Tibial artery (tissue), 4 donors: ENCODE measurements around the gene EXD2.

Source experiments
- DNase-seq, 2 donors: peaks; one replicate each; pipeline ENCODE4 v3.0.0-alpha.2; 2019
- H3K27ac ChIP-seq, 2 donors: fragments of 200-600 bp; sonication (generic) in 1 of 2; 1 replicate in 1 of 2; 2 replicates in 1 of 2; pipeline ENCODE4 v1.5.1; 2018 to 2019; ENCODE audit warnings: mild to moderate bottlenecking in 1 of 2
- H3K27me3 ChIP-seq, 2 donors: fragments of 200-600 bp; sonication (generic) in 1 of 2; one replicate each; pipeline versions ENCODE4 v1.5.1 to v1.6.0; 2016 to 2019
- H3K36me3 ChIP-seq, 3 donors: fragments of 200-600 bp; sonication (generic) in 2 of 3; one replicate each; pipeline ENCODE4 v1.5.1; 2016 to 2019; ENCODE audit warnings: mild to moderate bottlenecking in 2 of 3
- H3K4me1 ChIP-seq, 4 donors: fragments of 200-600 bp; sonication (generic) in 2 of 4; 1 replicate in 3 of 4; 2 replicates in 1 of 4; pipeline ENCODE4 v1.5.1; 2016 to 2019
- H3K4me3 ChIP-seq, 2 donors: fragments of 200-600 bp; sonication (generic) in 1 of 2; 1 replicate in 1 of 2; 2 replicates in 1 of 2; pipeline ENCODE4 v1.5.1; 2018 to 2019; ENCODE audit warnings: mild to moderate bottlenecking in 2 of 2
- H3K9me3 ChIP-seq, 3 donors: fragments of 200-600 bp; sonication (generic) in 1 of 3; one replicate each; pipeline ENCODE4 v1.5.1; 2016 to 2019
- intact Hi-C: fragments of 100-400 bp; cut with DNase I; formaldehyde crosslinking; loops from one replicate; pipeline ENCODE4 v1.15.0; 2023; ENCODE audit warnings: low total_unique reads
- TF ChIP-seq, protein P1 (sequence below), 2 experiments: fragments of 200-600 bp in 1 of 2; fragments of 450-650 bp in 1 of 2; IDR thresholded peaks; one replicate each; pipeline ENCODE4 v1.5.1; 2017 to 2019; ENCODE audit warnings: antibody characterized with exemption in 2 of 2, mild to moderate bottlenecking in 1 of 2, moderate library complexity in 1 of 2

The EXD2 gene

DNA sequence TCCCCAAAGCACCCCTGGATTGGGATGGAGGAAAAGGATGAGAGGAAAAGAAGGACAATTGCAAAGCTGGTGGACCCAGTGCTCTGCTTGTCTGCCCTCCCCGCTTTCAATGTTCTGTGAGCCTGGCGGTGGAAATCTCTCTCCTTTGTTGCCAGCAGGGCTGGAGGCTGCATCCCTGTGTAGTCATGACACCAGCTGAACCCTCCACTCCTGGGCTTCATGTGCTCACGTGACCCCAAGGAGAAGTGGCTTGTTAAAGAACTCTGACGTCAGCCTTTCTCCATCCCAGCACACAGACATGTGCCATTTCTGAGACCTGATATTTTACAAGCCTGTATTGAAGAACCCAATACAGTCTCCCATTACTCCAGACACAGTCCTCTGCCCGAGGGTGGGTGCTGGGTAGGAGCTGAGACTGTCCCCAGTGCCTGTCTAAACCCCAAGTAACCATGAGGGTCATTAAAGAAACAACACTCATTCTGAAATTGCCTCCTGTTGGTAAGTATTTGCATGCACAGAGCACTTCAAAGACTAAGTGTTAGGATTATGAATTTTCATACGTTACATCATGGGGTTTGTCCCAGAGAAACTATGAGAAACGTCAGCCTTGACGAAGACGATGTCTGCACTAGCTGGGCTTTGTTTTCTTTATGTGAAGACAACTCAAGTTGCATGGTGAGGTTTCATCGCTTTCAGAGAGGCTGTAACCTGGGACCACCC, 90.3 kb downstream of the EXD2 start:
- peak in 1 of 2 donors; percentile 52 for DNase-seq
- Histone ChIP-seq H3K36me3 (no peaks in the 10 kb centered on the region), H3K9me3 (no peaks in the 10 kb centered on the region), H3K4me3 (no peak overlapping the region), H3K4me1 (no peaks in the 10 kb centered on the region), H3K27ac (no peak overlapping the region), H3K27me3 (no peaks in the 10 kb centered on the region)
- TF ChIP-seq, protein P1, sequence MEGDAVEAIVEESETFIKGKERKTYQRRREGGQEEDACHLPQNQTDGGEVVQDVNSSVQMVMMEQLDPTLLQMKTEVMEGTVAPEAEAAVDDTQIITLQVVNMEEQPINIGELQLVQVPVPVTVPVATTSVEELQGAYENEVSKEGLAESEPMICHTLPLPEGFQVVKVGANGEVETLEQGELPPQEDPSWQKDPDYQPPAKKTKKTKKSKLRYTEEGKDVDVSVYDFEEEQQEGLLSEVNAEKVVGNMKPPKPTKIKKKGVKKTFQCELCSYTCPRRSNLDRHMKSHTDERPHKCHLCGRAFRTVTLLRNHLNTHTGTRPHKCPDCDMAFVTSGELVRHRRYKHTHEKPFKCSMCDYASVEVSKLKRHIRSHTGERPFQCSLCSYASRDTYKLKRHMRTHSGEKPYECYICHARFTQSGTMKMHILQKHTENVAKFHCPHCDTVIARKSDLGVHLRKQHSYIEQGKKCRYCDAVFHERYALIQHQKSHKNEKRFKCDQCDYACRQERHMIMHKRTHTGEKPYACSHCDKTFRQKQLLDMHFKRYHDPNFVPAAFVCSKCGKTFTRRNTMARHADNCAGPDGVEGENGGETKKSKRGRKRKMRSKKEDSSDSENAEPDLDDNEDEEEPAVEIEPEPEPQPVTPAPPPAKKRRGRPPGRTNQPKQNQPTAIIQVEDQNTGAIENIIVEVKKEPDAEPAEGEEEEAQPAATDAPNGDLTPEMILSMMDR (IDR thresholded peaks at IDR 0.05) = no peak
- intact Hi-C loops = no loop called here

DNA sequence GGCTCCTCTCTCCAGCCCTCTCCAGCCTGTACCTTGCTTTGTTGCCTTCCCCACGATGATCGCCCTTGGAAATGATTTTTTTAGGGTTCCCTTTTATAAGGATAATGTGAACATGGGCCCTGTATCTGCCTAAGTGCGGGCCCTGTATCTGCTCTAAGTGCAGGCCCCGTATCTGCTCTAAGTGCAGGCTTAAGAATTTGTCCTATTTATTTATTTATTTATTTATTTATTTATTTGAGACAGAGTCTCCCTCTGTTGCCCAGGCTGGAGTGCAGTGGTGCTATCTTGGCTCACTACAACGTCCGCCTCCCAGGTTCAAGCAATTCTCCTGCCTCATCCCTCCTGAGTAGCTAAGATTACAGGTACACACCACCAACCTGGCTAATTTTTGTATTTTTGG, 91.2 kb downstream of the EXD2 start:
- H3K36me3 ChIP-seq = no peaks in the 10 kb centered on the region
- H3K4me1 ChIP-seq = peaks cover 0 to 6% (median 4%) of the 10 kb centered on the region in 4 donors
- H3K9me3 ChIP-seq = no peaks in the 10 kb centered on the region
- H3K27me3 ChIP-seq = no peaks in the 10 kb centered on the region
- no peak overlapping the region for H3K27ac ChIP-seq
- no peak overlapping the region for H3K4me3 ChIP-seq
- intact Hi-C loops = no loop called here
- DNase-seq = no peak
- TF ChIP-seq, protein P1 (IDR thresholded peaks at IDR 0.05) = no peak

DNA sequence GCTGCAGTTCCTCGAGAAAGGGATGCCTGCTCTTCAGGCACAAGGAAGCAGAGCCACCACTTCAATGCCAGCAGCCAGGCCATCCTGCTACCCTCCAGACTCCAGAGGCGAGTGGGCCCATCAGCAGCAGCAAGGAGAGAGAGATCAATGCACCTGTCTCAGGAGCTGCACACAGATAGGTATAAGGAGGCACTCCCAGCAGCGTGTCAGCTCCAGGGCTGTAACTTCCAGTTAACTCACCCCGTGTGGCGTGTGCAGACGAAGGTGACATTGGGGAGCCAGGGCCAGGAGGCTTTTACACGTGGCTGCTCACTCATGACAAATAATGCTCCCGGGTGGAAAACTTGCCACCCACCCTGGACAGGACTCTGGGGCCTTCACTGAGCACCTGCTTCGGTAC, 92.9 kb downstream of the EXD2 start:
- Histone ChIP-seq H3K4me3 (no peak overlapping the region), H3K27me3 (no peaks in the 10 kb centered on the region), H3K36me3 (no peaks in the 10 kb centered on the region), H3K27ac (no peak overlapping the region), H3K9me3 (no peaks in the 10 kb centered on the region), H3K4me1 (peaks cover 0 to 15% (median 10%) of the 10 kb centered on the region in 4 donors)
- intact Hi-C loops = no loop called here
- DNase-seq = peak in 1 of 2 donors; percentile 23
- TF ChIP-seq, protein P1 (IDR thresholded peaks at IDR 0.05) = no peak

DNA sequence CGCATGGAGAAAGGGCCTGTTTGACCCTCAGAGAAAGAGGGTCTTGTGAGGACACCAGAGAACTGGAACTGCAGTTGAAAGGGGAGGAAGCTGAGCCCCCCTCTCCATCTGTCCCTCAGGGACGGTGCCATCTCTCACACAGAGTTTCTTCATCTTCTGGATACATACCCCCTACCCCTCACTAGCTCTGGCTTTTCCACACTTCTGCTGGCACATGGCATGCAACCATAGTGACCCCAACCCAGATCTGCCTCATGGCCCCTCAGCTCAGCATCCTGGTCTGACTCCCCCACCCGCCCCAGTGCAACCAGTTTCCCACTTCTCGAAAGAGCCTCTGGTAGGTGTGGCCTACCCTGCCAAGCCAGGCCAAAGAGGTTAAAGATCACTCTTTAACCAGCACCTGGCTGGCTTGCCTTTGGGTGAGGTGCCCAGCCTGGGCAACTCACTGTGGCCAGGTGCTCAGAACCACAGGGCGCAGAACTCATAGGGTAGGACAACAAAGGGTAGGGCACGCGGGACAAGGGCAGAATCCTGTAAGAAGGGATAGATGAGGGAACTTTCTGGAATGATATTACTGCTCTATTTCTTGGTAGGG, 94.5 kb downstream of the EXD2 start:
- Histone ChIP-seq H3K36me3 (no peaks in the 10 kb centered on the region), H3K9me3 (no peaks in the 10 kb centered on the region), H3K27ac (no peak overlapping the region), H3K27me3 (no peaks in the 10 kb centered on the region), H3K4me1 (peaks cover 0 to 15% (median 10%) of the 10 kb centered on the region in 4 donors), H3K4me3 (no peak overlapping the region)
- TF ChIP-seq, protein P1 (IDR thresholded peaks at IDR 0.05) = no peak
- DNase-seq = peak in 1 of 2 donors; percentile 38
- intact Hi-C loops = loop anchor here (5.0 kb wide), 1 partner anchor 33 kb away; no protein-coding TSS in a partner anchor

DNA sequence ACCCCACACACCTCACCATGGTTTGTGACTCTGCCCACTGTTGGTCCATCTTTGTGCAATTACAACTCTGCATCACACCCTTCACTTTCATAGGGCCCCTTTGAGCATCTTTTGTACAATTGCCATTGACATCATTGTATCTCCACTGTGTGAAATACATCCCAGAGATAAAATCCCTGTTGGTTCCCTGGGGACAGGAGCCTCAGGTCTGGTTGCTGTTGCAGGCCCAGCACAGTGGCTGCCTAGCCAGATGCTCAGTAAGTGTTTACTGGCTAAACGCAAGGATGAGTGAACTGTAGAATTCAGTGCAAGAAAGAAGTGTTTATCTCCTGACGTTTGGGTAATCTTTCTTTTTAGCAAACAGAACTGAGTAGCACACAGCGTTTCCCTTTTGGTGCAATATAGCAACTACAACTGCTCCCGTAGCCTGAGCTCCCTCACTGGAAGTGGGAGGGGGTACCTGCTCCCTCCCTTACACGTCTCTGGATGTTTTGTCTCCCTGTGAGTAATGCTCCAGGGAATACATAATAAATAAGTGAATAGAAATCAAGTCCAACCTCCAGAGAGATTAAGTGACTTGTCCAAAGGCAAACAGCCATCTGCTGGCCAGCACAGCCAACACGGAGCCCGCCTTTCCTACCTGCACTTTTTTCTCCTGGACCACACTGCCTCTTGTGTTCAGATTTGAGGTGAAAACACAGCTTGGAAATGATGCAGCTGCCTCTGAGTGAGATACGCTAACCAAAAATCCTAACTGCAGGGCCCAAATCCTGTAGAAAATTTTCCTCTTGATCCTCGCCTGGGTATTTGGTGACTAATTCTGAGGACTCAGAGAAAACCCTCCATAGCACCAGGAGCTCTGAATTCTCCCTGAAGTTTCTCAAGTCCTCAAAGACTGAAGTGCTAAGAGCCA, 96.1 kb downstream of the EXD2 start:
- TF ChIP-seq, protein P1 (IDR thresholded peaks at IDR 0.05) = no peak
- intact Hi-C loops = loop anchor here (5.0 kb wide), 1 partner anchor 35 kb away; no protein-coding TSS in a partner anchor
- DNase-seq = peak in 1 of 2 donors; percentile 59
- H3K4me1 ChIP-seq = peaks cover 0 to 20% (median 11%) of the 10 kb centered on the region in 4 donors
- no peak overlapping the region for H3K4me3 ChIP-seq
- H3K27ac ChIP-seq = peak overlapping the region; percentile 14 to 57
- H3K27me3 ChIP-seq = no peaks in the 10 kb centered on the region
- no peaks in the 10 kb centered on the region for H3K36me3 ChIP-seq
- H3K9me3 ChIP-seq = no peaks in the 10 kb centered on the region
